Measurements from ENCODE around the gene CS.

Gene CS

DNA sequence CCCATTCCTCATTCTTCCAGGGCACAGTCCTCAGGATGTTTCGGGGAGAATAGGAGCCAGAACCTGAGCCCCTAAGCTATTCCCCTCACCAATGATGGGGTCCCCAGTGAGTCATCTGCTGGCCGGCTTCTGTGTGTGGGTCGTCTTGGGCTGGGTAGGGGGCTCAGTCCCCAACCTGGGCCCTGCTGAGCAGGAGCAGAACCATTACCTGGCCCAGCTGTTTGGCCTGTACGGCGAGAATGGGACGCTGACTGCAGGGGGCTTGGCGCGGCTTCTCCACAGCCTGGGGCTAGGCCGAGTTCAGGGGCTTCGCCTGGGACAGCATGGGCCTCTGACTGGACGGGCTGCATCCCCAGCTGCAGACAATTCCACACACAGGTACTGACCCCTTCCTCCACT, 68.9 kb downstream of the CS start:
- H3K4me2 ChIP-seq (ENCODE audit: low read length) = no peak overlapping the region
- no peaks in the 10 kb centered on the region for H3K27me3 ChIP-seq (ENCODE audit: control insufficient read depth, low read length)
- H3F3A ChIP-seq (ENCODE audit: control insufficient read depth, insufficient read depth) = no peaks in the 10 kb centered on the region
- TF ChIP-seq, protein P1, sequence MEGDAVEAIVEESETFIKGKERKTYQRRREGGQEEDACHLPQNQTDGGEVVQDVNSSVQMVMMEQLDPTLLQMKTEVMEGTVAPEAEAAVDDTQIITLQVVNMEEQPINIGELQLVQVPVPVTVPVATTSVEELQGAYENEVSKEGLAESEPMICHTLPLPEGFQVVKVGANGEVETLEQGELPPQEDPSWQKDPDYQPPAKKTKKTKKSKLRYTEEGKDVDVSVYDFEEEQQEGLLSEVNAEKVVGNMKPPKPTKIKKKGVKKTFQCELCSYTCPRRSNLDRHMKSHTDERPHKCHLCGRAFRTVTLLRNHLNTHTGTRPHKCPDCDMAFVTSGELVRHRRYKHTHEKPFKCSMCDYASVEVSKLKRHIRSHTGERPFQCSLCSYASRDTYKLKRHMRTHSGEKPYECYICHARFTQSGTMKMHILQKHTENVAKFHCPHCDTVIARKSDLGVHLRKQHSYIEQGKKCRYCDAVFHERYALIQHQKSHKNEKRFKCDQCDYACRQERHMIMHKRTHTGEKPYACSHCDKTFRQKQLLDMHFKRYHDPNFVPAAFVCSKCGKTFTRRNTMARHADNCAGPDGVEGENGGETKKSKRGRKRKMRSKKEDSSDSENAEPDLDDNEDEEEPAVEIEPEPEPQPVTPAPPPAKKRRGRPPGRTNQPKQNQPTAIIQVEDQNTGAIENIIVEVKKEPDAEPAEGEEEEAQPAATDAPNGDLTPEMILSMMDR (IDR thresholded peaks at IDR 0.05; ENCODE audit: low read depth, low read length, poor library complexity, severe bottlenecking) = no peak
- TF ChIP-seq EZH2phosphoT487 (IDR thresholded peaks at IDR 0.05; ENCODE audit: borderline replicate concordance, low read length) = no peak
- H3K27ac ChIP-seq (ENCODE audit: low read depth, low read length) = no peak overlapping the region
- H4K20me1 ChIP-seq (ENCODE audit: control insufficient read depth, insufficient read depth, low read depth, low read length) = no peaks in the 10 kb centered on the region
- H3K79me2 ChIP-seq (ENCODE audit: control insufficient read depth, low read length) = no peaks in the 10 kb centered on the region
- no peaks in the 10 kb centered on the region for H3K9me2 ChIP-seq (replicated peaks; ENCODE audit: control insufficient read depth, low read length)
- H3K4me1 ChIP-seq (ENCODE audit: control insufficient read depth, low read length) = peaks cover 3% of the 10 kb centered on the region; the same call in 1 of the 2 replicates
- H3K36me3 ChIP-seq (ENCODE audit: control insufficient read depth, low read length) = peaks cover 4% of the 10 kb centered on the region; the same call in 1 of the 2 replicates
- H3K4me3 ChIP-seq (ENCODE audit: low read length) = no peak overlapping the region
- no peaks in the 10 kb centered on the region for H3K9me3 ChIP-seq (ENCODE audit: control insufficient read depth, insufficient read depth, low read length)

DNA sequence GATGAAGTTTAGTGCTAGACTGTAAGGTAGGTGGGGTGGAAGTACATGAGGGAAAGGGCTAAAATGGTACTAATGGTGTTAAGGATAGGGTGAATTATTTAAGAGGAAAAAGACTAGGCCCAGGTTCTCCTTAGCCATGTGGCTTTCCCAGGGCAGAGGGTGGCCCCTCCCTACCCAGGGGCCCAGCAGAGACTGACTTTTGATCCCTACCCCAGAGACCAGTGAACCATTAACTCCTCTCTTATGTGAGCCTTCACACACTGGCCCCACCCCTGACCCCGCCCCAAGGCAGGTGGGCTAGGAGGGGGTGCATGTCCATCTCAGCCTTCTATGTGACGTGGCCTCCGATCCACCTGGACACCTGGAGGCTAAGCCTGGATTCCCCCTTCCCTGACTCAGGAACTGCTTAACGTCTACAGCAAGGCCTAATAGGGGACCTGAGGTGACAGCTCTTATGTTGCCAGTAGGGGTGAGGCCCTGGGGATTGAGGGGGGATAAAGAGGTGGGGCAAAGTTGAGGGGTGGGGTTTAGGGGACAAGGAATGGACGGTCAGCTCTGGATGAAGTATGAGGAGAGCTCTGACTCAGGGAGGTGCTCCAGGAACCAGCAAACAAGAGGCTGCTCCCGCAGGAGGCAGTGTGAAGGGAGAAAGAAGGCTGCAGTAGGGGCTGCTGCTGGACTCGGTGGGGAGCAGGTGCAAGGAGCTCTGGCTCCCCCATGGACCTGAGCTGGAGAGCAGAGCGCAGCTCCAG, 69.5 kb downstream of the CS start:
- TF ChIP-seq, protein P1 (IDR thresholded peaks at IDR 0.05; ENCODE audit: low read depth, low read length, poor library complexity, severe bottlenecking) = no peak
- no peak for TF ChIP-seq EZH2phosphoT487 (IDR thresholded peaks at IDR 0.05; ENCODE audit: borderline replicate concordance, low read length)
- Histone ChIP-seq H3K4me2 (ENCODE audit: low read length) (no peak overlapping the region), H3K27ac (ENCODE audit: low read depth, low read length) (no peak overlapping the region)

DNA sequence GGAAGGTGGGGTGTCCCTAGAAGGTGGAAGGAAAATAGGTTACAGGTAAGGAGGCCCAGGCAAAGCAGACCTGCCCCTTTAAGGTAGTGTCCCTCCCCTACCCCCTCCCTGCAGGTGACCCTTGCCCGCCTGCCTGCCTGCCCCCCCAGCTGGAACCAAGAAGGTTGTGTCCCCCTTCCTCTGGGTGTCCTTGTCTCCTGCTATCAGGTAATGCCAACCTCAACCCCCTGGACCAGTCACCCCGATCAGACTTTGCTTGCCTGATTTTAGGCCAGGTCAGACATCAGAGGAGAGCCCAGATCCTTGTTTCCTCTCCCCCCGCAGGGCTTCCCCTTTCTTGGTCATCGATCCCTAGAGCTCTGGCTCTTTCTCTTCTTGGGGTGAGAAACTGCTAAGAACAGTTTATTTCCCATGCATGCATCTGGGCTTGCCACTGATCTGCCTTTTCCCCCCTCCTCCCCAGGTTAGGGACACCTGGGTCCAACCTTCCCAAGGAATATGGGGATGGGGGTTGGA, 70.2 kb downstream of the CS start, which contains the start of gene SLC39A5:
Gene SLC39A5, plus strand, starts transcription at position 136 of the 516 bp plus-strand sequence. CDS start 1,224 bp downstream, outside the sequence.
- Histone ChIP-seq H4K20me1 (ENCODE audit: control insufficient read depth, insufficient read depth, low read depth, low read length) (no peaks in the 10 kb centered on the region), H3K9me3 (ENCODE audit: control insufficient read depth, insufficient read depth, low read length) (no peaks in the 10 kb centered on the region), H3K79me2 (ENCODE audit: control insufficient read depth, low read length) (peaks cover 5% of the 10 kb centered on the region), H3K36me3 (ENCODE audit: control insufficient read depth, low read length) (peaks cover 11% of the 10 kb centered on the region), H3K27me3 (ENCODE audit: control insufficient read depth, low read length) (no peaks in the 10 kb centered on the region), H3K27ac (ENCODE audit: low read depth, low read length) (no peak within 1 kb of the TSS), H3K4me1 (ENCODE audit: control insufficient read depth, low read length) (peaks cover 9% of the 10 kb centered on the region), H3K4me2 (ENCODE audit: low read length) (no peak within 1 kb of the TSS), H3K9me2 (replicated peaks; ENCODE audit: control insufficient read depth, low read length) (no peaks in the 10 kb centered on the region), H3F3A (ENCODE audit: control insufficient read depth, insufficient read depth) (no peaks in the 10 kb centered on the region), H3K4me3 (ENCODE audit: low read length) (no peak within 1 kb of the TSS)
- TF ChIP-seq EZH2phosphoT487 (IDR thresholded peaks at IDR 0.05; ENCODE audit: borderline replicate concordance, low read length) = no peak
- TF ChIP-seq, protein P1 (IDR thresholded peaks at IDR 0.05; ENCODE audit: low read depth, low read length, poor library complexity, severe bottlenecking) = no peak

More for the DNA sequence above, 69.5 kb downstream of the CS start:
- H4K20me1 ChIP-seq (ENCODE audit: control insufficient read depth, insufficient read depth, low read depth, low read length) = no peaks in the 10 kb centered on the region
- H3K4me1 ChIP-seq (ENCODE audit: control insufficient read depth, low read length) = peaks cover 3% of the 10 kb centered on the region; the same call in 1 of the 2 replicates
- no peaks in the 10 kb centered on the region for H3K9me2 ChIP-seq (replicated peaks; ENCODE audit: control insufficient read depth, low read length)
- no peaks in the 10 kb centered on the region for H3K9me3 ChIP-seq (ENCODE audit: control insufficient read depth, insufficient read depth, low read length)
- H3K4me3 ChIP-seq (ENCODE audit: low read length) = no peak overlapping the region
- H3K36me3 ChIP-seq (ENCODE audit: control insufficient read depth, low read length) = peaks cover 6% of the 10 kb centered on the region; the same call in 1 of the 2 replicates
- H3K27me3 ChIP-seq (ENCODE audit: control insufficient read depth, low read length) = no peaks in the 10 kb centered on the region
- H3K79me2 ChIP-seq (ENCODE audit: control insufficient read depth, low read length) = no peaks in the 10 kb centered on the region
- H3F3A ChIP-seq (ENCODE audit: control insufficient read depth, insufficient read depth) = no peaks in the 10 kb centered on the region
